Left cardiac atrium (tissue), 4 donors: ENCODE data around the gene OR2F1. TPM values are rescaled to one million over a fixed set of nuclear protein-coding genes. Genes with fewer than 3 reads are reported as not detected.

ENCODE experiments used
- ATAC-seq, 2 donors: fragments of 200-7000 bp; cut with Tn5 transposase; one replicate each; pipeline ENCODE4 v1.9.1; 2020; ENCODE audit warnings: mild to moderate bottlenecking in 2 of 2, moderate library complexity in 2 of 2
- DNase-seq: peaks from one replicate; pipeline ENCODE4 v3.0.0-alpha.2; 2020
- intact Hi-C, 2 donors: fragments of 100-400 bp; cut with DNase I; formaldehyde crosslinking; loops; one replicate each; pipeline versions ENCODE4 v1.14.1 to v1.15.1; 2022 to 2023
- total RNA-seq, 2 donors: library from RNA; stranded (reverse); fragmentation: NEBNext Ultra II Directional; extraction: Animal tissue kit (Norgen Biotek cat#: 25700); gene quantifications; one replicate each; pipeline ENCODE4 v1.2.1, GENCODE V29; 2021
- donor health status: DM: no; HTN: yes; CAD: no.
- donor health status: DM: no; HTN: yes; CAD: no; lungs with severe emphysema.
- donor health status: DM: yes; HTN: yes; CAD: no.
- donor health status: Dilated cardiomyopathy.

Gene OR2F1
- total RNA-seq, 2 donors from 2014 or later: not detected

DNA sequence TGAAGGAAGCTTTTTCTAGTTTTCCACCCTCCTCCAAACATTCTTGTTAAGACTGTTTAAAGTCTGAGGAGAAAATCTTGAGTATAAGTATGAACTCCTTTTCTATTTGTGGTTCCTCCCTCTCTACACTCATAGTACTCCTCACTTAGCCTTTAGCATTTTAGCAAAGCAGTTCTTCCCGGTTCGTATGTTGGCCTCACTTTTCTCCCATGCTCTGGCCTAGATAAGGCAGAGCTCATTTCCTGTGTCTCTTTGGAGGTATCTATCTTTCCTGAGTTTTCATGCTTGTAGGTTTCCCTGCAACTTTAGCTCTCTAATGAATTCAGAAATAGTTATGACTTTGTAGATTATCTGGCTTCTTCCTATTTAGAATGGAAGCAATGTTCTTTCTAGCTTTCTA, 5.9 kb upstream of the OR2F1 start:
- DNase-seq (no peak), ATAC-seq (no peak)
- intact Hi-C loops: no loop called here

DNA sequence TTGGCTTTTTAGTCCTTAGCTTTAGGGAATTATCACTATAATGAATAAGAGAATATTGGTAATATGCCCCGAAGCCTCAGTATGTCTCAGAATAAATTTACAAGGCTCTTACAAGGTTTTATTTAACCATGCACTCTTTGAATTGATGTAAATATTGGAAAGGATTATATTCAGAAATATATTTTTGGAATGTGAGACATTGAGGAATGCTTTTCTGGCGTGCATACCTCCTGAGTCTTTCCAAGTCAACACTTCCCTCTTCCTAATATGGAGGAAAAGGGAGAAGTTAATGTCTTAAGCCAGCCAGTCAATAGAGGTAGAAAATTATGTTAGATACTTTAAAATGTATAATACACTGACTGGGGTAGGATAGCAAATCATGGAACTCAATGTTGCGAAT, 1.2 kb upstream of the OR2F1 start:
- no peak for ATAC-seq
- no peak for DNase-seq
- intact Hi-C loops: no loop called here

DNA sequence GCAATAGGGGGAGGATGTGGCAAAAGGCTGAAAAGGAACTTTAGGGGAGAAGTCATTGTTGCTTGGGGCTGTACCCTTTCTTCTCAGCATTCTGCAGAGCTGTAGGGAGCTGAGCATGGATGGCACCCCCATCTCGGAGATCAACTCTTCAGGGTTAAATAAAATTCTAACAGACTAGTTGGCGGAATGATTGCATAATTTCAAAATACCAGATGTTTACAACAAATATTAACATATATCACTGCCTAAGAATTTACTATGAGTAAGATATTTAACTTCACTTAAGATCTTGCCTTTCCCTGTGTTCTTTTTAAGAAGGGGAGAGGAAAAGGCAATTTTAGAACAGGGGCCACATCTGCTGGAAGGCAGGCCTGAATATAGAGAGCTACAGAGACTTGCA, 509 bp upstream of the OR2F1 start:
- no peak for DNase-seq
- no peak for ATAC-seq
- intact Hi-C loops: no loop called here

DNA sequence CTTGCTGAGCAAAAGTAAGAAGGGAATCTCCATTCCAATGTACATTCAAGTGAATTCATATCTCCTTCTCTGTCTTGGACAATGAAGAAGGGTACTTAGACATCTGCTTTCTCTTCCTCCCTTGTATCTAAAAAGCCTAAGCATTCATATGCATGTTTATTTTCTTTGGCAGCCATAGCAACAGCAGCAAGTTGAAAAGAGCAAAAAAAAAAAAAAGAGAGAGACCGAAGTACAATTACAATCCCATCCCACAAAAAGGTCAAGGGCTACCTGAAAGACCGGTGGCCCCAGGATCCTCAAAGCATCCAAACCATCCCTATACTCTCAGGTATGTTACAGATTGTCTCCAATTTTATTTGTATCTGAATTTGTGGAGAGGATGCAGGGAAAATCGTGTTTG, 4.1 kb downstream of the OR2F1 start:
- no peak for ATAC-seq
- intact Hi-C loops: no loop called here
- no peak for DNase-seq

DNA sequence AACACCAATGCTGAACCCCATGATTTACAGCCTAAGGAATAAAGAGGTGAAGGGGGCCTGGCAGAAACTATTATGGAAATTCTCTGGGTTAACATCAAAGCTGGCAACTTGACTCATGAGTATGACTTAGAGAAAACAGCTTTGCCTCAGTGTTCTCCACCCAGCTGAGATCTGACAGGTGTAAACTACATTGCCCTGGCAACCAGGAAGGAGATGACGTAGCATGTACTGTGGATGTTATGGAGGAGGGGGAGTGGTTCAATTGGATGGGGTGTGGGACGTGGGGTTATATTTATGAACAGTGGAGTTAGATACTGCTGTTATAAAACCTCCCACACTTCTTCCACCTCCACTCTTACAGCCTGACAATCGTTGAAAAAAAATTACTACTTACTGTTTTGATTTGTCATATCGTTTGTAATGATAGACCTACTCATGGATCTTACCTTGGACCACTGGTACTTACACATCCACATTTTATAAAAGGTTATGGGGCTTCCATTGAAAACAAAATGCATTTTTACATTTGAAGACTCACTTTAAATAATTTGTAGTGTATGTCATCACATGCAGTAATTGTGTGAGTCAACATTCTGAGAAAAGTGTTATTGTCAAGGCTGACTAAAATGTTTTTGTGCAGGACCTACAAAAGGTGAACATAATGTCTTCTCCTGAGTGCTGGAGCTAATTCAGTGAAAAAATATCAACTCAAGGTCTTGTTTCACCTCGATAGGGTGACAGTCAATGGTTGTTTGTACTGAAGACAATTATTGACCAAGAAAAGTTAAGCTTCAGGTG, 6.4 kb downstream of the OR2F1 start:
- ATAC-seq (peak in 1 of 2 donors; percentile 89), DNase-seq (no peak)
- intact Hi-C loops: no loop called here

DNA sequence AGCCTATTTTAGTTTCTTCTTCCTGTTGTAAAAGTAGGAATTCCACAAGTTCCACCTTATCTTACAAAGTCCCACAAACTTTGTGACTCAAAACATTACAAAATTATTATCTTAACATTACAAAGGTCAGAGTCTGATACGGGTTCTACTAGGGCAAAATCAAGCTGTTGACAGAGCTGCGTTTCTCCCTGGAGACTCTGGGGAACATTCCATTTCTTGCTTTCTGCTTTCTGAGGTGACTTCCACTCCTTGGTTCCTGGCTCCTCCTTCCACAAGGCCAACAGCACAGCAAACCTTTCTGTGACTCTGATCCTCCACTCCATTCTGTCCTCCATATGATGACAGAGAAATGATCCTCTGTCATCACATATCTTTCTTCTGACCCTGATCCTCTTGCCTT, 10.6 kb downstream of the OR2F1 start:
- DNase-seq: no peak
- intact Hi-C loops: no loop called here
- ATAC-seq: no peak

DNA sequence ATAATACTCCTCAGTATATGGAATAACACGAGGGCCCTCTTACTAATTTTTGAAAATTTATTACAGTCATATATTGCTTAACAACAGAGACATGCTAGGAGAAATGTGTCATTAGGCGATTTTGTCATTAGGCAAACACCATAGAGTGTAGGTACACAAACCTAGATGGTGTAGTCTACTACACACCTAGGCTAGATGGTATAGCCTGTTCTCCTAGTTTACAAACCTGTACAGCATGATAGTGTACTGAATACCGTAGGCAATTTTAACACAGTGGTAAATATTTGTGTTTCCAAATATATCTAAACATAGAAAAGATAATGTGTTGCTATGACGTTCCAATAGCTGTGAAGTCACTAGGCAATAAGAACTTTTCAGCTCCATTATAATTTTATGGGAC, 12.8 kb downstream of the OR2F1 start:
- DNase-seq (no peak), ATAC-seq (no peak)
- intact Hi-C loops: no loop called here

DNA sequence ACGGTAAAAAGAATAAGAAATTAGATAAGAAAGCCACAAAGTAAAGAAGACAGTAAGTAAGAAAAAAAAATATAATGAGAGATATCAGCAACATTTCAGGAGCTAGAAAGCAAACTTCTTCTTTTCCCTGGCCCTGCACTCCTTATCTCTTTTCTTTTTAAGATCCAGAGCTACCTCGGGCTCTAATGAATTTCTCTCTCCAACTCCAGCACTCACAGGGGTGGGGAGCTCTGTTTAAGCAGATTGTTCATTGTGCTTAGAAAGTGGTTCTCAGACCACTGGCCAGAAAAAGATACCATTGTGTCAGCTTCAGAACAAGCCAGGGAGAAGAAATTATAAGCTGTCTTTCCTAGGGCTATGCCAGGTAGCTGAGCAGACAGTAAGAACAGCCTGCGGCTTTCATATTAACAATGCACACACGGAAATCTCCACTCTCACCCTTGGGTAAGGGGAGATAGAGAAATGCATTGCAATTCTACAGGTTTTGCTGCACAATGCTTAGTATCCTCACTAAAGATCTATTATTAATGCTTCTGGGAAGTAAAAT, 19.3 kb downstream of the OR2F1 start:
- intact Hi-C loops: no loop called here
- no peak for ATAC-seq
- DNase-seq: no peak

DNA sequence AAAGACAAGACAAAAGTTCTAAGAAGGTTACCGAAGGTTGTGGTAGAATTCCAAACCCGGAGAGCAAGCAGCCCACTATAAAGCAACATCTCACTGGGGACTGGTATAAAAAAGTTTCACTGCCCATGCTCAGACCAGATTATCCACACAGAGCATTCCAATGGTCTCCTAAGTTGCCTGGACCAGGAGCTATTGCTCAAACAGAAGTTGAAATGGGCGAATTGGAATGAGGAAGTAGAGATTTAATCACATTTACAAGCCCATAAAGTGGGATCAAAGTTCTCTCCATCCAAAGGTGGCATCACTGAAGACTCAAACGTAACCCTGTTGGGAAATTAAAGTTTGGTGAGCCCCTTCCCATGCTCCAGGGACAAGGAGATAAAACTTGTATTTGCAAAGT, 19.8 kb downstream of the OR2F1 start:
- ATAC-seq (no peak), DNase-seq (no peak)
- intact Hi-C loops: no loop called here

DNA sequence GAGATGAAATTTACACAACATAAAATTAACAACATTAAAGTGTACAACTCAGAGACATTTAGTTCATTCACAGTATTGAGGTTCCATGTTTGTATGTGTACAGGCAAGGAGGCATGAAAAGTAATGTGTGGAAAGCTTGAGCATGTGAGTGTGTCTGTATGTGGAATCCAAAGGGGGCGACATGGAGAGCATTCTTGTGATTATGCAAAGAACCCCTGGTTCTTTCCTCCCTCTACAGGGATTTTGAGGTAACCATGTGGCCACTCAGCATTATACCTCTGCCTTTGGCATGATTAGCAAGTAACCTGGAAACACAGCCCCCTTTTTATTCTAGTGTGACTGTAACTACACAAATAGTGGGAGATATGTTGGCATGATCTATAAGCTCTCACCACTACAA, 21.0 kb downstream of the OR2F1 start:
- DNase-seq: no peak
- intact Hi-C loops: no loop called here
- no peak for ATAC-seq

DNA sequence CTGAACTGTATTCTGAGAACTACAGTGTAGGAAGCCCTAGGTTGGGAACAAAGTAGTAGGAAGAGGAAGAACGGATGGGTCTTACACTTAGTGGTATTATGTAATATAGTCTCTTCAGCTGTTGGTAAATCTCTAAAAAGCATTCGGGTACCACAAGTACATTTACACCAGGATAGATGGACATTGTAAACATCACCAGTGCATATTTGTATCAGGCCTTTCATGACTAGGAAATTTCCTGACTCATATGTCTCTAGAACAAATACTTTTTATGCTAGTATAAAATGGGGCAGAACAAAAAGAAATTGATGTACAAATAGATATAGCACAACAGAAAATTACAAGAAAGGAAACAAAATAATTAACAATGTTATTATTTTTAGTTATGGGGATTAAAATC, 23.9 kb downstream of the OR2F1 start:
- intact Hi-C loops: no loop called here
- ATAC-seq: no peak

DNA sequence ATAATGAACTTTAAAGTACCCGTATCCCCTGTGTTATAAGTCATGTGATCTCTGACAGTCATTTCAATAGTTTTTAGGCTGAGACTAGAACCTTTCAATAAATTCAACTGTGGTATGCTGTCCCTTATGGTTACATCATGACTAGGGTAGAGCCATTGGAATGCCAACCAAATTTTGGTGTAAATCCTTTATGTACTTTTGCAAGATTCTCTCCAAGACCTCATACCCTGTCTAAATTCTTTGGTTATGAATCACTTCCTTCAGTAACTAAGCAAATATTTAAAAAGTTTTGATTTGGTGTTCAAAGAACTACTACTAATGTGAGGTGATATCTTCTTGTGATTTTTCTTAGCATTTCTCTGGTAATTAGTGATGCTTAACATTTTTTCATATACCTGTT, 24.7 kb downstream of the OR2F1 start:
- no peak for DNase-seq

More for the DNA sequence above, 23.9 kb downstream of the OR2F1 start:
- no peak for DNase-seq

DNA sequence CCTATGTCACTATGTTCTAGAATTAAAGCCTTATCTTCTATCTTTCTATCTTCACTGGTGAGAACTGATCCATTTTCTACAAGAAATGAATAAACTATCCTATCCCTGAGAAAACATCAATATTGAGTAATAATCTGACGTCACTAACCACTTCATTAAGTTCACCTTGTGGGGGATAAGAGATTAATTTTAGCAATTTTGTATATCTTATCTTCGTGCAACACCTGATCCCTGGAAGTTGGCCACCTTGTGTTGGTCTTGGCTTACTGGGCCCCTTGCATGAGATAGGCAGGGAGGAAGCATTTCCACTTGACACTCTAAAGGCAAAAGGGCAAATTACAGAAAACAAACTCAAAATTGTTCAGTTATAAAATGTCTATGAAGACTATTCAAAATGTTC, 25.4 kb downstream of the OR2F1 start:
- ATAC-seq: peak in 1 of 2 donors; percentile 69
- intact Hi-C loops: no loop called here

More for the DNA sequence above, 24.7 kb downstream of the OR2F1 start:
- ATAC-seq: no peak
- intact Hi-C loops: no loop called here

DNA sequence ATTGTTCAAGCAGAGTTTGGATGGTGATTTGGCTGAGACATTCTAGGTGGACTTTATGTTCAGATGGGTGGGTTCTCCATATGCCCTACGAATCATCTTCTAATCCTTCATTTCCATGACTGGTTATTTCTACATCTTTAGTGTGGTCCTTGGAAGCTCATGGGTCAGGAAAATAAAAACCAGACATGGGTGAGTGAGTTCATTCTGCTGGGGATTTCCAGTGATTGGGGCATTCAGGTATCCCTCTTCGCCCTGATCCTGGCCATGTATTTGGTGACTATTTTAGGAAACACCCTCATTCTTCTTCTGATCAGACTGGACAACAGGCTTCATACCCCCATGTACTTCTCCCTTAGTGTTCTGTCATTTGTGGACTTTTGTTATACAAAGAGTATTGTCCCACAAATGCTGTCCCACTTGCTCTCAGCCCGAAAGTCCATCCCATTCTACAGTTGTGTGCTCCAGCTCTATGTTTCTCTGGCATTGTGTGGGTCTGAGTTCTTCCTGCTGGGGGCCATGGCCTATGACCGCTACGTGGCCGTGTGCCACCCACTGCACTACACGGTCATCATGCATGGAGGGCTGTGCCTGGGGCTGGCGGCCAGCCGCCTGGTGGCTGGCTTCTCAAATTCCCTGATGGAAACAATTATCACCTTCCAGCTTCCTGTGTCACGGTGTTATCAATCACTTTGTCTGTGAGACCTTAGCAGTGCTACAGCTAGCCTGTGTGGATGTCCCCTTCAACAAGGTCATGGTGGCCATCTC, 26.3 kb downstream of the OR2F1 start:
- no peak for DNase-seq
- intact Hi-C loops: no loop called here
- no peak for ATAC-seq

More for the DNA sequence above, 25.4 kb downstream of the OR2F1 start:
- DNase-seq: no peak

DNA sequence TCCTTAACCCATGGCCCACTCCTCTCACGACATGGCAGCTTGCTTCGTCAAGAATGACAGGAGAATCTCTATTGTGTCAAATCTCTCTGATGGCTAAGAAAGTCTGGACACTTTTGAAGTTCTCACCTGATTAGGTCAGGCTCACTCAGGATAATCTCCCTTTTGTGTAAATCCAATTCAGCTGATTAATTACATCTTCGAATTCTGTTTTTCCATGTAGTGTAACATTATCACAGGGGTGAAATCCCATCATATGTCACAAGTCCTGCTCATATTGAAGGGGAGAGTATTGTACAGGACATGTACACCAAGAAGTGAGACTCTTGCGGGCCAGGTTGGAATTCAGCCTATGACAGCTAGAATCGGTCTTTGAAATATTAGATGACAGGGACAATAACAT, 29.3 kb downstream of the OR2F1 start:
- ATAC-seq (no peak), DNase-seq (no peak)
- intact Hi-C loops: no loop called here

DNA sequence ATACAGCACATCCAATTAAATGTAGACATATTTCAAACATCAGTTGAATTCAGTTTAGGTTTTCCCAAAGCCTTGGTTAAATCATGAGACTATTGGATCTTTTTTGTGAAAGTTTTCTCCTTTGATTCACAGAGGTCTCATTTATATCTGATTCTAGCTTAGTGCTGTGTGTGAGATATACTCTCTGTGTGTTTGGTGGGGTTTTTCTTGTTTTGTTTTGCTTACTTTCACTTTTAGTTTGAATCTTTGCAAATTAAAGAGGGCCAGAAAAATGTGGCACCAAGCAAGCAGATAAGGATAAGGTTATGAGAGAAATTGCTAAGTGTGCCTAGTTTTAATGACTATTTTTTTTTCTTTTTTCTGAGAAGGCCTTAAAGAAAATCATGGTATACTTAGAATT, 32.9 kb downstream of the OR2F1 start:
- intact Hi-C loops: no loop called here
- no peak for ATAC-seq
- no peak for DNase-seq

DNA sequence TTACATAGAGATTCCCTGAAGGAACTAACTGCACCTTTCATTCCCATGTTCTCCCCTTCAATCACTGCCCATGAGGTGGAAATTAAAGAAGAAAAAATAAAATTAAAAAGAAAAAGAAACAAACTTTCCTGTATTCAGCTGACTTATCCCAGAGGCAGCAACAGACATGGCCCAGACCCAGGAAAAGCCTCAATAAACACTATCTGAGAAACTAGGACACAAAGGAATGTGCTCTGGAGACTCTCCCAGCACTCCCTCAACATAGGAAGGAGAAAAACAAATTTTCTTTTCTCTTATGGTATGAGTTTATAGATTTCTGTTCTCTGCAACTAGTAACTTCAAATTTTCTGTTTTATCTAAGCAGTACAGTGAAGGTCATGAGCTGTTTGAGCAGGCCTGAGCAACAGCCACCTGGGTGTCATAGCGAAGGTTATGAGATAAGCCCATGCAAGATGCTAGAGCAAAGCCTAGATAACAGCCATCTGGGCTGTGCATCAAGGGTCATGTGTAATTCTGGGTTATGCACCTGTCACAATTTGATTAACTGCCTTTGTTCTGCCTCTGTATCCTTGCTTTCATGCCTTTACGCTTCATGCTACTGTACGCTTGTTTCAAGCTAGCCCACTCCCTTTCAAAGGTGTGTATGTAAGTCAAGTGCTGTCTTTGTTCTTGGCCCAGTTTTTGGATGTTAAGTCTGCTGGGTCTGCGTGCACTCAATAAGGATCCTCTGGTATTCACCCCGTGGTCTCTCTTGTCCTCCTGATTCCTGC, 34.5 kb downstream of the OR2F1 start:
- intact Hi-C loops: no loop called here
- ATAC-seq (peak in 1 of 2 donors; percentile 39), DNase-seq (no peak)

DNA sequence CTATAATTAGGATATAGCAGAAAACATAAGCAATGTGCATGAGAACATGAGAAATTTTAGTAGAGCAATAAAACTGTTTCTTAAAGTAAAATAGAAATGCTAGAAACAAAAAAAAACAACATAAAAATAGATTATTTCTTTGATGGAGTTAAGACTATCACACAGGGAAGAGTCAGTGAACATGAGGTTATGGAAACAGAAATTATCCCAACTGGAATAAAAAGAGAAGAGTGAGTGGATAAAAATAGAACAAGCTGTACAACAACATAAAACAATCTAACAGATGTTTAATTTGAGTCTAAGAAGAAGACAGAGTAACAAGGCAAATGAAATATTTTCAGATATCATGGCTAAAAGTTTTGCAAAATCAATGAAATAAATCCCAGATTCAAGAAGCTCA, 38.0 kb downstream of the OR2F1 start:
- no peak for ATAC-seq
- no peak for DNase-seq
- intact Hi-C loops: no loop called here

DNA sequence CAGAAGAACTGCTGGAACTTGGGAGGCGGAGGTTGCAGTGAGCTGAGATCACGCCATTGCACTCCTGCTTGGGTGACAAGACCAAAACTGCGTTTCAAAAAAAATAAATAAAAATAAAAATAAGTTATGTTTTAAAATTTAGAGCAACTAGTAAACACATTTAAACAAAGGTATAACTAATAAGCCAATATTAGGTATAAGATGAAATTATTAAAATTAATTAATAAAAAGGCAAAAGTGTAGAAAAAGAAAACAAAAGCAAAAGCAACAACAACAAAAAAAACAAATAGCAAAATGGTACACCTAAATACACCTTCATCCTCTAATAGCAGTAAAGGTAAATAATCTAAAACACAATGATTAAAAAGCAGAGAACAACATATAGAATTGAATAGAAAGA, 39.3 kb downstream of the OR2F1 start:
- intact Hi-C loops: no loop called here
- DNase-seq (no peak), ATAC-seq (no peak)

DNA sequence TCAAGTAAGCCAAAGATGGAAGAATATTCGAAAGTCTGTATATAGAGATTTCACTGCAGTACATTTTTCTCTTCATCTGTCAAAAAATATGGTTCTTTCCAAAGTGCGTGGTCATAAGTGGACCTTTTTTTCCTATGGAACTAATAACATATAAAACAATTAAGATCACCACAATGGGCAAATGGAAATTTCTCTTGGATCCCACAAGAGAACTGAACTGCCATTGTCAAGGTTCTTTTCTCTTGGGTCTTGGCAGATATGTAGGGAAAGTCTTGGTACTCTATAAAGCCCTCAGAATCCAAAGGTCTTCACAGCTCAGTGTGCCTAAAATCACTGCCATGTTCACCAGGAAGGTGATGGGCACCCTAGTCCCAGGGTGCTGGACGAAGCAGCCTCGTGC, 45.4 kb downstream of the OR2F1 start, which contains the start of gene OR6B1:
Gene OR6B1, plus strand, starts transcription at position 301 of the 400 bp plus-strand sequence. CDS start 3,677 bp downstream, outside the sequence.
- ATAC-seq: no peak
- intact Hi-C loops: no loop called here
- no peak for DNase-seq
